ENCODE data around the gene B3GAT3.

The B3GAT3 gene

DNA sequence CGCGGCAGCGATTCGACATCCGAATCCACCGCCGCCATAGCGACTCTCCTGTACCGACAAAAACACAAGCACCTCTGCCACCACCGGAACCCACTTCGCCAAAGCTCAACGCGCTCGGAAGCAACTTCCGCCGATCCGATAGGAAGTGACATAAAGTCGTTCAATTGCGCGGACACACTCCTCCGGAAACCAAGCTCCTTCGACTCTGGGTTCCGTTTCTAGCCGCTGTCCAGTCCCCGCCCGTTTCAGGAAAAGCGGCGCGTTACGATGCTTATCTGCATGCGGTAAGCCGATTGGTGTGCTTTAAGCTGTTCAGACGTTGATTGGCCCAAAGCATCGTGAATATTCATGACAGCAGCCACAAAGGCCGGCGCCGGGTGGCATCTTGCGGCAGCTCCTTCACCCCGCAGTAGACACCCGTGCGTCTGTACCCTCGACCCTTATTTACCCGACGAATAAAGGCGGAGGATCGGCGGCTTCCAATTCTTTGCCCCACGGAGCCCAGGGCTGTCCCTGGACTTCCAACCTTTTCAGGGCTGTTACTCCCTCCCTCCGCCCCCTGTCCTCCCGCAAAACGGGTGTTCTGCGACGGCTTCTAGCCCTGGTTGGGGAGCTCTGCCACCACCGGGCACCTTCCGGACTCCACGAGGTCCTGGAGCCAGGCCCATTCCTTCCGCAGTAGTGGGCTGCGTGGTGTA lies 30.2 kb downstream of the B3GAT3 start, which contains the start of gene TUT1 (continued):
- TF ChIP-seq, protein P1, sequence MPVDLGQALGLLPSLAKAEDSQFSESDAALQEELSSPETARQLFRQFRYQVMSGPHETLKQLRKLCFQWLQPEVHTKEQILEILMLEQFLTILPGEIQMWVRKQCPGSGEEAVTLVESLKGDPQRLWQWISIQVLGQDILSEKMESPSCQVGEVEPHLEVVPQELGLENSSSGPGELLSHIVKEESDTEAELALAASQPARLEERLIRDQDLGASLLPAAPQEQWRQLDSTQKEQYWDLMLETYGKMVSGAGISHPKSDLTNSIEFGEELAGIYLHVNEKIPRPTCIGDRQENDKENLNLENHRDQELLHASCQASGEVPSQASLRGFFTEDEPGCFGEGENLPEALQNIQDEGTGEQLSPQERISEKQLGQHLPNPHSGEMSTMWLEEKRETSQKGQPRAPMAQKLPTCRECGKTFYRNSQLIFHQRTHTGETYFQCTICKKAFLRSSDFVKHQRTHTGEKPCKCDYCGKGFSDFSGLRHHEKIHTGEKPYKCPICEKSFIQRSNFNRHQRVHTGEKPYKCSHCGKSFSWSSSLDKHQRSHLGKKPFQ (tag by site-specific recombination; IDR thresholded peaks at IDR 0.05) = no peak
- TF ChIP-seq, protein P2, sequence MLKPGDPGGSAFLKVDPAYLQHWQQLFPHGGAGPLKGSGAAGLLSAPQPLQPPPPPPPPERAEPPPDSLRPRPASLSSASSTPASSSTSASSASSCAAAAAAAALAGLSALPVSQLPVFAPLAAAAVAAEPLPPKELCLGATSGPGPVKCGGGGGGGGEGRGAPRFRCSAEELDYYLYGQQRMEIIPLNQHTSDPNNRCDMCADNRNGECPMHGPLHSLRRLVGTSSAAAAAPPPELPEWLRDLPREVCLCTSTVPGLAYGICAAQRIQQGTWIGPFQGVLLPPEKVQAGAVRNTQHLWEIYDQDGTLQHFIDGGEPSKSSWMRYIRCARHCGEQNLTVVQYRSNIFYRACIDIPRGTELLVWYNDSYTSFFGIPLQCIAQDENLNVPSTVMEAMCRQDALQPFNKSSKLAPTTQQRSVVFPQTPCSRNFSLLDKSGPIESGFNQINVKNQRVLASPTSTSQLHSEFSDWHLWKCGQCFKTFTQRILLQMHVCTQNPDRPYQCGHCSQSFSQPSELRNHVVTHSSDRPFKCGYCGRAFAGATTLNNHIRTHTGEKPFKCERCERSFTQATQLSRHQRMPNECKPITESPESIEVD (tag by site-specific recombination; IDR thresholded peaks at IDR 0.05) = no peak
- TF ChIP-seq, protein P3, sequence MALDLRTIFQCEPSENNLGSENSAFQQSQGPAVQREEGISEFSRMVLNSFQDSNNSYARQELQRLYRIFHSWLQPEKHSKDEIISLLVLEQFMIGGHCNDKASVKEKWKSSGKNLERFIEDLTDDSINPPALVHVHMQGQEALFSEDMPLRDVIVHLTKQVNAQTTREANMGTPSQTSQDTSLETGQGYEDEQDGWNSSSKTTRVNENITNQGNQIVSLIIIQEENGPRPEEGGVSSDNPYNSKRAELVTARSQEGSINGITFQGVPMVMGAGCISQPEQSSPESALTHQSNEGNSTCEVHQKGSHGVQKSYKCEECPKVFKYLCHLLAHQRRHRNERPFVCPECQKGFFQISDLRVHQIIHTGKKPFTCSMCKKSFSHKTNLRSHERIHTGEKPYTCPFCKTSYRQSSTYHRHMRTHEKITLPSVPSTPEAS (tag by site-specific recombination; IDR thresholded peaks at IDR 0.05) = 0 out of 2 replicates have a peak, but pooled peaks have one; percentile 44
- TF ChIP-seq, protein P4, sequence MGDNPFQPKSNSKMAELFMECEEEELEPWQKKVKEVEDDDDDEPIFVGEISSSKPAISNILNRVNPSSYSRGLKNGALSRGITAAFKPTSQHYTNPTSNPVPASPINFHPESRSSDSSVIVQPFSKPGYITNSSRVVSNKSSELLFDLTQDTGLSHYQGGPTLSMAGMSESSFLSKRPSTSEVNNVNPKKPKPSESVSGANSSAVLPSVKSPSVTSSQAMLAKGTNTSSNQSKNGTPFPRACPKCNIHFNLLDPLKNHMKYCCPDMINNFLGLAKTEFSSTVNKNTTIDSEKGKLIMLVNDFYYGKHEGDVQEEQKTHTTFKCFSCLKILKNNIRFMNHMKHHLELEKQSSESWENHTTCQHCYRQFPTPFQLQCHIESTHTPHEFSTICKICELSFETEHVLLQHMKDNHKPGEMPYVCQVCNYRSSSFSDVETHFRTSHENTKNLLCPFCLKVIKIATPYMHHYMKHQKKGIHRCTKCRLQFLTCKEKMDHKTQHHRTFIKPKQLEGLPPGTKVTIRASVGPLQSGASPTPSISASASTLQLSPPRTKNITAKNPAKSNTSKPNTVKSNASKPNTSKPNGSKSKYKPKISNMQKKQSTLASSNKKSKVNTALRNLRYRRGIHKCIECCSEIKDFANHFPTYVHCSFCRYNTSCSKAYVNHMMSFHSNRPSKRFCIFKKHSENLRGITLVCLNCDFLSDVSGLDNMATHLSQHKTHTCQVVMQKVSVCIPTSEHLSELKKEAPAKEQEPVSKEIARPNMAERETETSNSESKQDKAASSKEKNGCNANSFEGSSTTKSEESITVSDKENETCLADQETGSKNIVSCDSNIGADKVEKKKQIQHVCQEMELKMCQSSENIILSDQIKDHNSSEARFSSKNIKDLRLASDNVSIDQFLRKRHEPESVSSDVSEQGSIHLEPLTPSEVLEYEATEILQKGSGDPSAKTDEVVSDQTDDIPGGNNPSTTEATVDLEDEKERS (tag by site-specific recombination; IDR thresholded peaks at IDR 0.05) = 0 out of 2 replicates have a peak, but pooled peaks have one; percentile 58
- TF ChIP-seq SP3 (tag by site-specific recombination; IDR thresholded peaks at IDR 0.05) (peak; percentile 87), ZNF707 (tag by site-specific recombination; IDR thresholded peaks at IDR 0.05) (no peak), ZNF248 (tag by site-specific recombination; IDR thresholded peaks at IDR 0.05) (no peak), ZNF670 (tag by site-specific recombination; IDR thresholded peaks at IDR 0.05; ENCODE audit: low read depth) (no peak), ZIC2 (tag by site-specific recombination; IDR thresholded peaks at IDR 0.05) (no peak), KLF10 (tag by site-specific recombination; IDR thresholded peaks at IDR 0.05) (peak; percentile 69), ZNF548 (tag by site-specific recombination; IDR thresholded peaks at IDR 0.05) (no peak), ZNF266 (tag by site-specific recombination; IDR thresholded peaks at IDR 0.05; ENCODE audit: low read depth) (no peak; the same call in 1 of the 2 replicates), ZNF394 (tag by site-specific recombination; IDR thresholded peaks at IDR 0.05; ENCODE audit: borderline replicate concordance) (peak; percentile 80), KLF1 (tag by site-specific recombination; IDR thresholded peaks at IDR 0.05) (peak; percentile 24; the same call in 1 of the 2 replicates), MYNN (tag by site-specific recombination; IDR thresholded peaks at IDR 0.05; ENCODE audit: borderline replicate concordance) (no peak), ZNF660 (tag by site-specific recombination; IDR thresholded peaks at IDR 0.05) (peak; percentile 97), GLI4 (tag by site-specific recombination; IDR thresholded peaks at IDR 0.05) (peak; percentile 71; the same call in 1 of the 2 replicates), ZNF423 (tag by site-specific recombination; IDR thresholded peaks at IDR 0.05) (no peak)
- TF ChIP-seq, protein P5, sequence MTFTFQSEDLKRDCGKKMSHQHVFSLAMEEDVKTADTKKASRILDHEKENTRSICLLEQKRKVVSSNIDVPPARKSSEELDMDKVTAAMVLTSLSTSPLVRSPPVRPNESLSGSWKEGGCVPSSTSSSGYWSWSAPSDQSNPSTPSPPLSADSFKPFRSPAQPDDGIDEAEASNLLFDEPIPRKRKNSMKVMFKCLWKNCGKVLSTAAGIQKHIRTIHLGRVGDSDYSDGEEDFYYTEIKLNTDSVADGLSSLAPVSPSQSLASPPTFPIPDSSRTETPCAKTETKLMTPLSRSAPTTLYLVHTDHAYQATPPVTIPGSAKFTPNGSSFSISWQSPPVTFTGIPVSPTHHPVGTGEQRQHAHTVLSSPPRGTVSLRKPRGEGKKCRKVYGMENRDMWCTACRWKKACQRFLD (tag by site-specific recombination; IDR thresholded peaks at IDR 0.05) = no peak
- TF ChIP-seq, protein P6, sequence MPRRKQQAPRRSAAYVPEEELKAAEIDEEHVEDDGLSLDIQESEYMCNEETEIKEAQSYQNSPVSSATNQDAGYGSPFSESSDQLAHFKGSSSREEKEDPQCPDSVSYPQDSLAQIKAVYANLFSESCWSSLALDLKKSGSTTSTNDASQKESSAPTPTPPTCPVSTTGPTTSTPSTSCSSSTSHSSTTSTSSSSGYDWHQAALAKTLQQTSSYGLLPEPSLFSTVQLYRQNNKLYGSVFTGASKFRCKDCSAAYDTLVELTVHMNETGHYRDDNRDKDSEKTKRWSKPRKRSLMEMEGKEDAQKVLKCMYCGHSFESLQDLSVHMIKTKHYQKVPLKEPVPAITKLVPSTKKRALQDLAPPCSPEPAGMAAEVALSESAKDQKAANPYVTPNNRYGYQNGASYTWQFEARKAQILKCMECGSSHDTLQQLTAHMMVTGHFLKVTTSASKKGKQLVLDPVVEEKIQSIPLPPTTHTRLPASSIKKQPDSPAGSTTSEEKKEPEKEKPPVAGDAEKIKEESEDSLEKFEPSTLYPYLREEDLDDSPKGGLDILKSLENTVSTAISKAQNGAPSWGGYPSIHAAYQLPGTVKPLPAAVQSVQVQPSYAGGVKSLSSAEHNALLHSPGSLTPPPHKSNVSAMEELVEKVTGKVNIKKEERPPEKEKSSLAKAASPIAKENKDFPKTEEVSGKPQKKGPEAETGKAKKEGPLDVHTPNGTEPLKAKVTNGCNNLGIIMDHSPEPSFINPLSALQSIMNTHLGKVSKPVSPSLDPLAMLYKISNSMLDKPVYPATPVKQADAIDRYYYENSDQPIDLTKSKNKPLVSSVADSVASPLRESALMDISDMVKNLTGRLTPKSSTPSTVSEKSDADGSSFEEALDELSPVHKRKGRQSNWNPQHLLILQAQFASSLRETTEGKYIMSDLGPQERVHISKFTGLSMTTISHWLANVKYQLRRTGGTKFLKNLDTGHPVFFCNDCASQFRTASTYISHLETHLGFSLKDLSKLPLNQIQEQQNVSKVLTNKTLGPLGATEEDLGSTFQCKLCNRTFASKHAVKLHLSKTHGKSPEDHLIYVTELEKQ (tag by site-specific recombination; IDR thresholded peaks at IDR 0.05; ENCODE audit: borderline replicate concordance) = peak; percentile 84
- TF ChIP-seq, protein P7, sequence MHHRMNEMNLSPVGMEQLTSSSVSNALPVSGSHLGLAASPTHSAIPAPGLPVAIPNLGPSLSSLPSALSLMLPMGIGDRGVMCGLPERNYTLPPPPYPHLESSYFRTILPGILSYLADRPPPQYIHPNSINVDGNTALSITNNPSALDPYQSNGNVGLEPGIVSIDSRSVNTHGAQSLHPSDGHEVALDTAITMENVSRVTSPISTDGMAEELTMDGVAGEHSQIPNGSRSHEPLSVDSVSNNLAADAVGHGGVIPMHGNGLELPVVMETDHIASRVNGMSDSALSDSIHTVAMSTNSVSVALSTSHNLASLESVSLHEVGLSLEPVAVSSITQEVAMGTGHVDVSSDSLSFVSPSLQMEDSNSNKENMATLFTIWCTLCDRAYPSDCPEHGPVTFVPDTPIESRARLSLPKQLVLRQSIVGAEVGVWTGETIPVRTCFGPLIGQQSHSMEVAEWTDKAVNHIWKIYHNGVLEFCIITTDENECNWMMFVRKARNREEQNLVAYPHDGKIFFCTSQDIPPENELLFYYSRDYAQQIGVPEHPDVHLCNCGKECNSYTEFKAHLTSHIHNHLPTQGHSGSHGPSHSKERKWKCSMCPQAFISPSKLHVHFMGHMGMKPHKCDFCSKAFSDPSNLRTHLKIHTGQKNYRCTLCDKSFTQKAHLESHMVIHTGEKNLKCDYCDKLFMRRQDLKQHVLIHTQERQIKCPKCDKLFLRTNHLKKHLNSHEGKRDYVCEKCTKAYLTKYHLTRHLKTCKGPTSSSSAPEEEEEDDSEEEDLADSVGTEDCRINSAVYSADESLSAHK (tag by site-specific recombination; IDR thresholded peaks at IDR 0.05) = no peak; the same call in 1 of the 2 replicates
- TF ChIP-seq, protein P8, sequence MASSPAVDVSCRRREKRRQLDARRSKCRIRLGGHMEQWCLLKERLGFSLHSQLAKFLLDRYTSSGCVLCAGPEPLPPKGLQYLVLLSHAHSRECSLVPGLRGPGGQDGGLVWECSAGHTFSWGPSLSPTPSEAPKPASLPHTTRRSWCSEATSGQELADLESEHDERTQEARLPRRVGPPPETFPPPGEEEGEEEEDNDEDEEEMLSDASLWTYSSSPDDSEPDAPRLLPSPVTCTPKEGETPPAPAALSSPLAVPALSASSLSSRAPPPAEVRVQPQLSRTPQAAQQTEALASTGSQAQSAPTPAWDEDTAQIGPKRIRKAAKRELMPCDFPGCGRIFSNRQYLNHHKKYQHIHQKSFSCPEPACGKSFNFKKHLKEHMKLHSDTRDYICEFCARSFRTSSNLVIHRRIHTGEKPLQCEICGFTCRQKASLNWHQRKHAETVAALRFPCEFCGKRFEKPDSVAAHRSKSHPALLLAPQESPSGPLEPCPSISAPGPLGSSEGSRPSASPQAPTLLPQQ (tag by site-specific recombination; IDR thresholded peaks at IDR 0.05) = peak; percentile 92
